SIG-M5 (cell line): ENCODE results near the gene SCAMP5.

Experiments
- DNase-seq: peaks from one replicate; lab custom pipeline; 2025; lab: John Stamatoyannopoulos, UW

Gene SCAMP5

GRCh38 chr15:75023181-75023871 lies 28.0 kb downstream of the SCAMP5 start, which contains the start of gene PPCDC:
Gene PPCDC, plus strand, starts transcription at chr15:75023590. Its CDS starts 4,729 bp downstream, at chr15:75028319.
- DNase-seq: peak; percentile 73

GRCh38 chr15:75023872-75024636 lies 28.7 kb downstream of the SCAMP5 start:
- peak; percentile 48 for DNase-seq

GRCh38 chr15:75025107-75025506 lies 29.7 kb downstream of the SCAMP5 start:
- DNase-seq: no peak

- no peak for DNase-seq
Measured at GRCh38 chr15:75025548-75026260, 30.3 kb downstream of the SCAMP5 start.

GRCh38 chr15:75027551-75027950 lies 32.2 kb downstream of the SCAMP5 start:
- DNase-seq: no peak

- DNase-seq: no peak
Measured at GRCh38 chr15:75028991-75029377, 33.6 kb downstream of the SCAMP5 start.

- no peak for DNase-seq
Measured at GRCh38 chr15:75029378-75030022, 34.1 kb downstream of the SCAMP5 start.

GRCh38 chr15:75030023-75030413 lies 34.7 kb downstream of the SCAMP5 start:
- no peak for DNase-seq

GRCh38 chr15:75030424-75030823 lies 35.1 kb downstream of the SCAMP5 start:
- no peak for DNase-seq

- DNase-seq: no peak
Measured at GRCh38 chr15:75031848-75032247, 36.5 kb downstream of the SCAMP5 start.

- no peak for DNase-seq
Measured at GRCh38 chr15:75032395-75032794, 37.0 kb downstream of the SCAMP5 start.

- no peak for DNase-seq
Measured at GRCh38 chr15:75033809-75034208, 38.4 kb downstream of the SCAMP5 start.

GRCh38 chr15:75034615-75035014 lies 39.3 kb downstream of the SCAMP5 start:
- peak; percentile 2 for DNase-seq

- DNase-seq: no peak
Measured at GRCh38 chr15:75036212-75036616, 40.9 kb downstream of the SCAMP5 start.

- DNase-seq: no peak
Measured at GRCh38 chr15:75037685-75038084, 42.3 kb downstream of the SCAMP5 start.

GRCh38 chr15:75038231-75038630 lies 42.9 kb downstream of the SCAMP5 start:
- DNase-seq: no peak

GRCh38 chr15:75042730-75043508 lies 47.6 kb downstream of the SCAMP5 start:
- DNase-seq: peak; percentile 94

GRCh38 chr15:75043509-75044257 lies 48.3 kb downstream of the SCAMP5 start:
- DNase-seq: no peak

GRCh38 chr15:75044258-75044878 lies 49.0 kb downstream of the SCAMP5 start:
- no peak for DNase-seq

- DNase-seq: no peak
Measured at GRCh38 chr15:75045332-75046015, 50.1 kb downstream of the SCAMP5 start.
